ENCODE data around the gene SUMO3.

SUMO3 gene

GRCh38 chr21:44846485-44847260 is 28.8 kb upstream of the SUMO3 start:
- DNase-seq (ENCODE audit: low spot score): peak; percentile 82
- TF ChIP-seq CTCF (IDR thresholded peaks at IDR 0.05): no peak
- peak overlapping the region in 1 of 2 donors; percentile 2 for H3K27ac ChIP-seq

GRCh38 chr21:44846224-44846484 is 28.3 kb upstream of the SUMO3 start:
- no peak for DNase-seq (ENCODE audit: low spot score)
- TF ChIP-seq CTCF (IDR thresholded peaks at IDR 0.05): no peak
- Histone ChIP-seq H3K4me3 (peak overlapping the region; percentile 64), H3K27ac (peak overlapping the region in 1 of 2 donors; percentile 2)

More at GRCh38 chr21:44846485-44847260, 28.8 kb upstream of the SUMO3 start:
- peak overlapping the region; percentile 64 for H3K4me3 ChIP-seq

- H3K4me3 ChIP-seq: peak overlapping the region; percentile 64
- no peak for DNase-seq (ENCODE audit: low spot score)
- no peak for TF ChIP-seq CTCF (IDR thresholded peaks at IDR 0.05)
- H3K27ac ChIP-seq: no peak overlapping the region
Observed at GRCh38 chr21:44845418-44846223, 27.8 kb upstream of the SUMO3 start.

GRCh38 chr21:44844256-44844655 is 26.4 kb upstream of the SUMO3 start:
- TF ChIP-seq CTCF (IDR thresholded peaks at IDR 0.05): no peak
- Histone ChIP-seq H3K4me3 (no peak overlapping the region), H3K27ac (no peak overlapping the region)
- DNase-seq (ENCODE audit: low spot score): no peak

- TF ChIP-seq CTCF (IDR thresholded peaks at IDR 0.05): no peak
- Histone ChIP-seq H3K27ac (no peak overlapping the region), H3K4me3 (no peak overlapping the region)
- DNase-seq (ENCODE audit: low spot score): no peak
Observed at GRCh38 chr21:44842721-44843445, 25.0 kb upstream of the SUMO3 start.

GRCh38 chr21:44842087-44842486 is 24.2 kb upstream of the SUMO3 start:
- no peak overlapping the region for H3K4me3 ChIP-seq
- TF ChIP-seq CTCF (IDR thresholded peaks at IDR 0.05): no peak
- H3K27ac ChIP-seq: no peak overlapping the region
- DNase-seq (ENCODE audit: low spot score): no peak
